ENCODE data around the gene PTTG2. TPM values are rescaled to one million over a fixed set of nuclear protein-coding genes. Genes with fewer than 3 reads are reported as not detected.

The PTTG2 gene
- total and polyA plus RNA-seq, 2 experiments from 2014 or later: 1.1 TPM; not detected in 1

- Mint-ChIP-seq H3K27me3 (ENCODE audit: insufficient read depth, low read depth, poor library complexity) (peaks cover 13% of the 10 kb centered on the region), H3K36me3 (ENCODE audit: low read depth) (no peaks in the 10 kb centered on the region), H3K9me3 (peaks cover 6% of the 10 kb centered on the region; the same call in 2 of the 3 replicates), H3K4me1 (peaks cover 47% of the 10 kb centered on the region), H3K27ac (no peak overlapping the region), H3K4me3 (peak overlapping the region; percentile 76)
- ATAC-seq: peak; percentile 39
- H3K4me2 ChIP-seq: peak overlapping the region; percentile 85
- H4K20me1 ChIP-seq (replicated peaks; ENCODE audit: insufficient read depth): peaks cover 7% of the 10 kb centered on the region
- TF ChIP-seq ZNF114 (CRISPR knock-in tag; IDR thresholded peaks at IDR 0.05): 0 out of 2 replicates have a peak, but pooled peaks have one; percentile 15
- no peak for TF ChIP-seq ETS1 (IDR thresholded peaks at IDR 0.05)
- peak; percentile 44 to 50 for TF ChIP-seq CTCF (conservative IDR thresholded peaks at IDR 0.05; ENCODE audit: low read depth in 2 of 2)
- no peak for TF ChIP-seq NANOG (IDR thresholded peaks at IDR 0.05; ENCODE audit: borderline replicate concordance)
- TF ChIP-seq JUNB (IDR thresholded peaks at IDR 0.05; ENCODE audit: unreplicated experiment): no peak
- no peaks in the 10 kb centered on the region for H3K27me3 ChIP-seq (ENCODE audit: insufficient read depth)
- peaks cover 8% of the 10 kb centered on the region for H3F3A ChIP-seq (replicated peaks; ENCODE audit: low read depth)
- H3K27ac ChIP-seq (ENCODE audit: low read depth): peak overlapping the region; percentile 67
- H3K36me3 ChIP-seq (ENCODE audit: insufficient read depth): no peaks in the 10 kb centered on the region
- H3K79me2 ChIP-seq (replicated peaks; ENCODE audit: insufficient read depth): peaks cover 51% of the 10 kb centered on the region
- DNase-seq (ENCODE audit: low spot score): peak; percentile 64
- peaks cover 49% of the 10 kb centered on the region for H3K4me1 ChIP-seq (ENCODE audit: insufficient read depth)
- H2AFZ ChIP-seq: 0 out of 2 replicates have a peak overlapping the region, but pooled peaks have one; percentile 11
- H3K9me2 ChIP-seq (ENCODE audit: insufficient read depth): no peaks in the 10 kb centered on the region
- H3K4me3 ChIP-seq: peak overlapping the region; percentile 74
Observed at GRCh38 chr4:37977471-37978247, 17.5 kb downstream of the PTTG2 start.

- H3F3A ChIP-seq (replicated peaks; ENCODE audit: low read depth): peaks cover 8% of the 10 kb centered on the region
- H3K4me2 ChIP-seq: peak overlapping the region; percentile 85
- peaks cover 13% of the 10 kb centered on the region for H3K27me3 Mint-ChIP-seq (ENCODE audit: insufficient read depth, low read depth, poor library complexity)
- peaks cover 58% of the 10 kb centered on the region for H3K79me2 ChIP-seq (replicated peaks; ENCODE audit: insufficient read depth)
- H3K4me1 ChIP-seq (ENCODE audit: insufficient read depth): peaks cover 51% of the 10 kb centered on the region
- TF ChIP-seq ETS1 (IDR thresholded peaks at IDR 0.05) (no peak), EZH2phosphoT487 (IDR thresholded peaks at IDR 0.05; ENCODE audit: unreplicated experiment) (no peak), CTCF (conservative IDR thresholded peaks at IDR 0.05; ENCODE audit: low read depth in 2 of 2) (no peak)
- H3K36me3 ChIP-seq (ENCODE audit: insufficient read depth): no peaks in the 10 kb centered on the region
- H3K9me2 ChIP-seq (ENCODE audit: insufficient read depth): no peaks in the 10 kb centered on the region
- H3K27me3 ChIP-seq (ENCODE audit: insufficient read depth): no peaks in the 10 kb centered on the region
- no peaks in the 10 kb centered on the region for H3K36me3 Mint-ChIP-seq (ENCODE audit: low read depth)
- H3K4me3 ChIP-seq: peak overlapping the region; percentile 74
- H3K27ac Mint-ChIP-seq: no peak overlapping the region
- H3K27ac ChIP-seq (ENCODE audit: low read depth): peak overlapping the region; percentile 67; the same call in 1 of the 2 replicates
- H3K4me1 Mint-ChIP-seq: peaks cover 51% of the 10 kb centered on the region
- DNase-seq (ENCODE audit: low spot score): peak; percentile 52
- peak overlapping the region; percentile 76 for H3K4me3 Mint-ChIP-seq
- H4K20me1 ChIP-seq (replicated peaks; ENCODE audit: insufficient read depth): peaks cover 7% of the 10 kb centered on the region
- H2AFZ ChIP-seq: no peak overlapping the region
- ATAC-seq: peak; percentile 4; the same call in 2 of the 3 replicates
- H3K9me3 Mint-ChIP-seq: peaks cover 6% of the 10 kb centered on the region; the same call in 2 of the 3 replicates
Observed at GRCh38 chr4:37978248-37978924, 18.2 kb downstream of the PTTG2 start.
